B cell (primary cell): ENCODE results near the gene LRRC4B.

ENCODE experiments used
- EZH2 ChIP-seq: IDR thresholded peaks from 2 replicates; pipeline ENCODE4 v1.6.1; 2012; ENCODE audit warnings: borderline replicate concordance, low read depth, mild to moderate bottlenecking, moderate library complexity, low read length; ENCODE audit not compliant: insufficient read depth, poor library complexity, severe bottlenecking
- TF ChIP-seq, protein P1 (sequence below): fragments of 200-600 bp; IDR thresholded peaks from one replicate; pipeline ENCODE4 v1.8.0; 2022; ENCODE audit warnings: antibody characterized with exemption, mild to moderate bottlenecking

GRCh38 chr19:50535672-50536187 lies 32.5 kb downstream of the LRRC4B start:
- TF ChIP-seq, protein P1, sequence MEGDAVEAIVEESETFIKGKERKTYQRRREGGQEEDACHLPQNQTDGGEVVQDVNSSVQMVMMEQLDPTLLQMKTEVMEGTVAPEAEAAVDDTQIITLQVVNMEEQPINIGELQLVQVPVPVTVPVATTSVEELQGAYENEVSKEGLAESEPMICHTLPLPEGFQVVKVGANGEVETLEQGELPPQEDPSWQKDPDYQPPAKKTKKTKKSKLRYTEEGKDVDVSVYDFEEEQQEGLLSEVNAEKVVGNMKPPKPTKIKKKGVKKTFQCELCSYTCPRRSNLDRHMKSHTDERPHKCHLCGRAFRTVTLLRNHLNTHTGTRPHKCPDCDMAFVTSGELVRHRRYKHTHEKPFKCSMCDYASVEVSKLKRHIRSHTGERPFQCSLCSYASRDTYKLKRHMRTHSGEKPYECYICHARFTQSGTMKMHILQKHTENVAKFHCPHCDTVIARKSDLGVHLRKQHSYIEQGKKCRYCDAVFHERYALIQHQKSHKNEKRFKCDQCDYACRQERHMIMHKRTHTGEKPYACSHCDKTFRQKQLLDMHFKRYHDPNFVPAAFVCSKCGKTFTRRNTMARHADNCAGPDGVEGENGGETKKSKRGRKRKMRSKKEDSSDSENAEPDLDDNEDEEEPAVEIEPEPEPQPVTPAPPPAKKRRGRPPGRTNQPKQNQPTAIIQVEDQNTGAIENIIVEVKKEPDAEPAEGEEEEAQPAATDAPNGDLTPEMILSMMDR: no peak
- no peak for TF ChIP-seq EZH2
